Stimulated activated CD4-positive, alpha-beta T cell treated with anti-CD3 and anti-CD28 coated beads, Interleukin-15, amount 100 ng/mL, for 1 hour (primary cell): ENCODE results near the gene CRHR1.
"Not testable (repeated sequence)": the region's sequence is repeated elsewhere in the genome, so short reads cannot be mapped to it uniquely, and the experiment has no call there.

ENCODE experiments used
- DNase-seq, 2 donors: peaks; one replicate each; pipeline ENCODE4 v3.0.0-alpha.2; 2020; ENCODE audit warnings: low read depth in 1 of 2, low spot score in 1 of 2

CRHR1 gene

GRCh38 chr17:45862127-45862526 lies 78.0 kb downstream of the CRHR1 start:
- not testable (repeated sequence) for DNase-seq

GRCh38 chr17:45863857-45864654 lies 79.9 kb downstream of the CRHR1 start:
- DNase-seq: no peak

- no peak for DNase-seq
Observed at GRCh38 chr17:45867171-45867570, 83.1 kb downstream of the CRHR1 start.

- no peak for DNase-seq
Observed at GRCh38 chr17:45867702-45868101, 83.6 kb downstream of the CRHR1 start.

- DNase-seq: no peak
Observed at GRCh38 chr17:45868276-45868675, 84.2 kb downstream of the CRHR1 start.

GRCh38 chr17:45869676-45870341 lies 85.7 kb downstream of the CRHR1 start:
- DNase-seq: no peak

GRCh38 chr17:45870342-45870974 lies 86.3 kb downstream of the CRHR1 start:
- no peak for DNase-seq

- no peak for DNase-seq
Observed at GRCh38 chr17:45871718-45872117, 87.6 kb downstream of the CRHR1 start.

- no peak for DNase-seq
Observed at GRCh38 chr17:45873728-45874127, 89.6 kb downstream of the CRHR1 start.

- DNase-seq: no peak
Observed at GRCh38 chr17:45874151-45874550, 90.0 kb downstream of the CRHR1 start.

- no peak for DNase-seq
Observed at GRCh38 chr17:45876539-45876938, 92.4 kb downstream of the CRHR1 start.

- DNase-seq: no peak
Observed at GRCh38 chr17:45877467-45877866, 93.3 kb downstream of the CRHR1 start.

GRCh38 chr17:45883063-45883462 lies 98.9 kb downstream of the CRHR1 start:
- no peak for DNase-seq
